GM19238 (cell line): ENCODE data around the gene EPHA3.

Source experiments
- DNase-seq: peaks from one replicate; pipeline ENCODE4 v3.0.0; 2011; ENCODE audit warnings: low spot score; ENCODE audit not compliant: insufficient read length

EPHA3 gene

DNA sequence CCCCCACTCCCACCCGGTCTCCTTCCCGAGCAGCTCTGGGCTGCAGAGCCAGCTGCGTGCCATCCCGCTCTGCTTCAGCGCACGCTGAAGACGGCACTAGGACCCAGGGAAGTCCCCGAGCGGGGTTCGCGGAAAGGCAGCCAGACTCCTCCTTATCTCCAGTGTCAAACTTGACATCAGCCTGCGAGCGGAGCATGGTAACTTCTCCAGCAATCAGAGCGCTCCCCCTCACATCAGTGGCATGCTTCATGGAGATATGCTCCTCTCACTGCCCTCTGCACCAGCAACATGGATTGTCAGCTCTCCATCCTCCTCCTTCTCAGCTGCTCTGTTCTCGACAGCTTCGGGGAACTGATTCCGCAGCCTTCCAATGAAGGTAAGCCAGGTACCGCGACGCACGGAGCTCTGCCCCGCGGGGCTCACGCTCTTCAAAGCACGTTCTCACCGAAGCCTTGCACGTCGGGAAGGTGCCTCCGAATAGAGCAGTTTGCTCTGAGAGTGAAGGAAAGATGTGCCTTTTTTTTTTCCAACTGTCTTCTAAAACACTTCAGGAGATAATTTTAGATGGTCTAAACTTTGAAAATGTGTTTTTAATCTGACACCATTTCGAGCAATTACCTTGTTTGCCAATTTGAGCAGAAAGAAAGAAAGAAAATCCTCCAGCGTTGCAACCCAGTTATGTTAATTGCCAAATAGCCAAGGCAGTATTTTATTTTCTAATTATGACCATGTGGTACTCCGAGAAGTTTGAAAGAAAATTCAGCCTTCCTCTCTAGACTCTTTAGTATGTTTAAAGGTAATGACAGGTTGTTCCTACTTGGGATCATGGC lies at the start of gene EPHA3:
Gene EPHA3, plus strand, starts transcription at position 161 of the 830 bp plus-strand sequence. Its CDS starts 128 bp downstream, at position 289.
- DNase-seq: peak; percentile 16

DNA sequence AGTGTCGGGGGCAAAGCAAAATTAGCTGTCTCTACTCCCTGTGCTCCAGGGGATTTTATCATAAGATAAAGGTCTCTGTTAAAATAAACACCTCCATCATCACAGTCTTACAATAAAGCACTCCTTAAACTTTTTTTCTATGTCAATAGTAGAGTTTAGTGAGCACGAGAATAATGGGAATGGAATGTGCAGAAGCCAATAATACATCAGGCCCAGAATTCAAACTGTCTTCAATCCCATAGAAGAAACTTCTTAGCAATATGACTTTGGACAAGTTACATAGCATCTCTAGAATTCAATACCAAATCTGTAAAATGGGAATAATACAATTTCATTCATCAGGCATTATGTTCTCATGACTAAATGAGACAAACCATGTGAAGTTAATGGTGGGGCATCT lies 49.0 kb upstream of the EPHA3 start:
- DNase-seq: no peak

DNA sequence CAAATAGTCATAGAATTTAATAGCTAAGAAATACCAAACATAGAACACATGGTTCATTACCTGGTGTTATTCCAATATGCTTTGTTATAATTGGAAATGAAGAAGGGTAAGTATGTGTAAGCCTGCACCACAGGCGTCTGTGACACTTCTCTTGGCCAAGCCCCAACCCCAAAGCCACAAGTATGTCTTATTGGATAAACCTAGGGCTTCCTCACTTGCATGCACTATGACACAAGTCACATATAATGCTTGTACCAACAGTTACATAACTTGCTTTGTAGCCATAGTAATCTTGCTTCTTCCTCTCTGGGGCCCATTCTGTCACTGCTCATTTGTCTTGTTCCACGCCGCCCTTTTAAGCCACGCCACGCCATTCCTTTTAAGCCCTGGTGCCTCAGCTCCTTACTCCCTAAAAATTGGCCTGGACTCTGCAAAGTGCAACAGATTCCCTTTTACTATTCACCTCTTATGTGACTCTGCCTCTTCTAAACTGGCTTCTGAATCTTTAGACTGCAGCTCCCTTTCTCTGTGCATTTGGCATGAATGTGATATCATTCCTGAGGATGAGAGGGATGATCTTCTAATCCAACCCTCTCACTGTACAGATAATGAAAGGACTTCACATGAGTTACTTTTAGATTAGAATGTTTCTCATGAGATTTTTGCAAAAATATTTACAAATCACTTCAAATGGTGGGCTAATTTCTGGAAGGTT lies 48.1 kb upstream of the EPHA3 start:
- no peak for DNase-seq

DNA sequence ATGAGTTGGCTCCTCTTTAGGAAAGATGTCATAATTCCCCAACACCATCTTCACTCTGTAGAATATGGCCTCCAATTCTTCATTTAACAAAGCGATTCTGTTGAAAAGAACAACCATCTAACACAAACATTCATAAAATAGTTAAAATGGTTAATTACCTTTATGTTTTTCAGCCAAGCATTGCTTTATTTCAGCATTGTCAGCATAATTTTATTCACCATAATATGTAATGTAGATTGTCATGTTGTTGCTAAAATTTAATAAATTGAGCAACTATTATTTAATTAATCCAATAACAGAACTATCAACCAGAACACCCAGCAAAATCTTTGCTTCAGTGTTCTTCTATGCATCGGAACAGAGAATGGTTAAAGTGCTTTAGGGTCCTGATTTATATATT lies 46.2 kb upstream of the EPHA3 start:
- DNase-seq: no peak

DNA sequence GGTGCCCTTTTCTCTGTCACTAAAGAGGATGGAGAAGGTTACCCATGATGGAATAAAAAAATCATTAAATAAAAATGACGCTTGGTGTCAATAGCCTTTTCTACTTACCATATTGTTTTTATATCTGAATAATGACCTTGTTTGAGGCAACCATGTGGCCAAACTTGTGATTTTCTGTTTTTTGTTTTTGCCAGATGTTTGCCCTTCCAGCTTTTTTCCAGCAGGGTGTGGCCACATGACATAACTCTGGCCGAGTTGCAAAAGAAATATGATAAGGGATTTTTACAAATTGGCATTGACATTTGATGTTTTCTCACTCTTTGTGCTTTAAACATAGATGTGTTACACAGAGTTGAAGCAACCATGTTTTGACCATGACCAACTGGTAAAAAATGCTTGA lies 39.7 kb upstream of the EPHA3 start:
- no peak for DNase-seq

DNA sequence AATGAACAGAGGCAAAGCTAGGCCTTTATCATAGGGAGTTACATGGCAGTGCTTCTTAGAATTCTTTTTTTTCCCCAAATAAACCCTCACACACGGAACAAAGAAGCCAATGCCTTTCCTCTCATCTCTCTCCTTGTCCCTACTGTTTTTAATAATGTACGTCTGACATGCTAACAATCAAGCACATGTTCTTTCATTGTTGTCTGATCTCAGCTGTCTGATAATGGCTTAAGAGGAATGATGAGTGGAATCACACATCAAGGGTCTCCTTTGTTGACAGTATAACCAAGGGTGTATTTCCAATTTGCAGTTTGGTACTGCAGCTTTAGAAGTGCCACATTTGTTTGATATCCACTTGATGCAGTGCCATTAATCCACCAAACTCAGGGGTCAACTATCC lies 34.8 kb upstream of the EPHA3 start:
- no peak for DNase-seq

DNA sequence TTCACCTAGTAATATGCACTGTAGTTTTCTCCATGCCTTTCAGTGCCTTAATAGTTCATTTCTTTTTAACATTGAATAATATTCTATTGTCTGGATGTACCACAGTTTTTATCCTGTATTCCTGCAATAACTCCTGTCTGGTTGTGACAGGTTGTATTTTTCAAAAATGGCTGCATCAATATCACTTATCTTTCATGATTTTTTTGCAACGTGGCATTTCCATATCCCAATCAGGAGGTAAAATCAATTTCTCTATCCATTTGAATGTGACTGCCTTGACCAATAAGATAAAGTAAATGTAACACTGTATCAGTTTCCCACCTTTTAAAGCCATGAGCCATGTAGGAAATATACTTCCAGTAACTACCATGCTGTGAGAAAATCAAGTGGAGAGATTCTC lies 27.5 kb upstream of the EPHA3 start:
- DNase-seq: no peak

DNA sequence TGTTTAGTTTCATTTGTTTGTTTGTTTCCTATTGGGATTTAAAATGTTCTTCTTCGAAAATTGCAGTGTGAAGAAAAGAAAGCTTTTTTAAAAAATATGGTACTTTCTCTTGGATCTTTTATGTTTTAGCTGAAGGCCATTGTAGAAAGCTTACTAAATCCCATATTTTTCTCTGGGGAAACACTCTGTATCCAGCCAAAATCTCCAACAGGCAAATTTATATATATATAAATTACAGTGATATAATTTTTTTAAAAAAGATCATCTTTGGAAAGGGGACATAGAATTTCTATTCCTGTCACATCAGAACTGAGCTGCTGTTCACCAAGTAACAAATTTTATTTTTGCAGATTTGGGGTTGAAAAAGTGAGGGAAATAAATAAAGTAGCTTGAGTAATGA lies 19.6 kb upstream of the EPHA3 start:
- no peak for DNase-seq

DNA sequence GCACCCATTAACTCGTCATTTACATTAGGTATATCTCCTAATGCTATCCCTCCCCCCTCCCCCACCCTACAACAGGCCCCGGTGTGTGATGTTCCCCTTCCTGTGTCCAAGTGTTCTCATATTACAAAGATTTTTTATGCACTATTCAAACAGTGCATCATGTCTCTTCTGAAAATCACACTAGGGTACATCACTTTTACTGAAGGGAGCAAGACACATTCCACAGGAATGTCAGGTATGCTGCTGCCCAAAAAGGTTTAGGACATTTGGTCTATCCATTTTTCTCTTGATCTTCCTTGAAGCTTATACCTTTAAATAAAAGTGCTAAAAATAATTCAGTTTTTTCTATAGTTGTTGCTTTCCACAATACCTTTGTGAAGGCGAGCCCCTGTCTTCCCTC lies 9.2 kb upstream of the EPHA3 start:
- no peak for DNase-seq

DNA sequence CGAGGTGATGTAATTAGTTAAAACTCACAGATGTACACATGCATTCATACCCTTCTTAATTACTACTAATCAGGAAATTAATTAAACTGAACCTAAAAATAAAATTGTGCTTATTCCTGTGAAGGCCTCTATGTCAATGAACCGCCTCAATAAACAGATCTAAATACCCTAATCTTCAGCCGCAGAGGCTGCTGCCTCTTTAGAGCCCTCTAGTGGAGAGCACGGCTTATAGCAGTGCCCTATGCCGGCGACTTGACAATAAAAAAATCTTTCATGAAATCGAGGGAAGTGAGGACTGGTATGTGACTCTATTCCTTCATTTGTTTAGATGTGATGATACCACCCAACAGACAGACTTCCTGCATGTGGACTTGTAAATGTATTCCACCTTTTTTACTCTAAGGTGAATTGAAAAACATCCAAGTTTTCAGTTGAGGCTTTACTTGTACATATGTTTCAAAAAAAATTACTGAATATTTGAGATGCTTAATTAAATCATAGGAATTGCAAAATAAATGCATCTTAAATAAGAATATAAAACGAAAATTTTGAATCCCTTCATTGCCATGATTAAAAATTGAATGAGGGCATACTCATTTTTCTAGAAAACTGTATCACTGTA lies 8.3 kb upstream of the EPHA3 start:
- DNase-seq: peak; percentile 2

DNA sequence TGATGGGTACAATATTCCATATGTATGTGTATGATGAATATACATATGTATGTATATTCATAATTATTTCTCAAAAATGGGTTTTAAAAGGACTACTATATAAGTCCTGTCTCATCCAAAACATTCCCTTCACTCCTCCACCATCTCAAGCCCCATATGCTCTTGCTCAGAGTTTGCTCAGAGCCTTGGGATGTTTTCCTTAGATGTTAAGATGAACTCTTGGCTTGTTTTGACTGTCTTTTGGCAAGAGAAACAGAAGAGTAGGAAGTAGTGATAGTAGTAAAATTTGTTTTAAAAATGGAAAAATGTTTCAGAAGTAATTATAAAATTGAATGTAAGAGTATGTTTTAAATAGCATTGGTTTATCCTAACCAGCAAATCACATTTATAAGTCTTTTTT lies 6.2 kb upstream of the EPHA3 start:
- DNase-seq: no peak

DNA sequence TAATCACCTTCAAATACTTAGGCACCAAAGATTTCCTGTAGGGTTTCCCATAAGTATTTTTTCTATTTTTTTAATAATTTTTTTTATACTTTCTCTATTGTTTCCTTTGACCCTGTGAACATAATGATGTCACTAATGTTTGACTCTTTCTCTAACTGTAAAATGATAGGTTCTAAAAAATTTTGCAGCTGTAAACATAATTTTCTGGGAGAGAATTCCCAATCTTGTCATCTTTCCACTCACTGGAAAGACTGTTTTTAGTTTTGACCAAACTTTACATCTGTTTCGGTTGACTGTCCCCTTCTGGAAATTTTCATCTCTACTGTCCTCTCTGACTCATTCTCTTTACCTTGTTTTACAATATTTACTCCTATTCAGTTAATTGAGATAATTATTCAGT lies 5.5 kb upstream of the EPHA3 start:
- no peak for DNase-seq

DNA sequence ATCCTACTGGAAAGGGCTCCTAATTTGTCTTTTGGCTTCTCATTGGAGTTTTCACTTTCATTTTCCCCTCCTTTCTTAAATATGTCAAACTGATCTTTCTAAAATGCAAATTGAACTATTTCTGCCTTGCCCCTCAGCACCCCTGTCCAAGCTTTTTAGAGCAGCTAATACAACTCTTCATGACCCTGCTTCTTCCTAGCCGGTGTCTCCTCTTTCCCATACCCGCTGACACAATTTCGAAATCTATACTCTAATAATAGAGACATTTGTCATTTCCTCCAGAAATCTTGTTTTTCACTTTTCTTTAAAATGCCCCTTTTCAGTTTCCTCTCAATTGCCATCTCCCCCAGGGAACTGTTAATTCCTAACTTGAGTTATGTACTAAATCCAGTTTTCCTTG lies 2.9 kb upstream of the EPHA3 start:
- DNase-seq: no peak

DNA sequence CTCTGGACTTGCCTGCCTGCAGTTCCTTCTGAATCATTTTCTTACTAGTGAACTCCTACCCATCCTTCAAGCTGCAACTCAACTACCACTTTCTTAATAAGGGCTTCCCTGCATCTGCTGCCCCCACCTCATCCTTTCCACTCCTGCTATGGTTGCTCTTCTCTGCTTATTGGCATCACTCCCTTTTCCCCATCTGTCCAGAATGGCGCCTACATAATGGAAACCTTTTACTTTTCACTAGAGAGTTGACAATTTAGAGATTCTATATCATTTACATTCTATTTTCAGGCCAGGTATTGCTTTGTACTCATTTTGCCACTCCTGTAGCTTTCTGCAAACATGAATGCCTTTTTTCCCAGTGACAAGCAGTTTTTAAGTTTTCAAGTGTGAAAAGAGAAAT lies 1.9 kb upstream of the EPHA3 start:
- DNase-seq: no peak

DNA sequence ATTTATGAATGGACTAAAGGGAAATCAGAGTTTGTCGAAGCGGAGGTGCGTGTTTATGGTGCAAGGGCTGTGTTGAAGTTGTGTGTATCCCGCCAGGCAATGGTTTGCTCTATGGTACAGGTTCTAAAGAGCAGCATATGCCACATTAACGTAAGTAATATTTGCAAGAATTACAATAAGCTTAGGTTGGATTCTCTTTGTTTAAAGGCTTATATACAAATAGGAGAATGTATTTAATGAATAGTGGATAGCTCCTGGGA lies 800 bp downstream of the EPHA3 start:
- no peak for DNase-seq

DNA sequence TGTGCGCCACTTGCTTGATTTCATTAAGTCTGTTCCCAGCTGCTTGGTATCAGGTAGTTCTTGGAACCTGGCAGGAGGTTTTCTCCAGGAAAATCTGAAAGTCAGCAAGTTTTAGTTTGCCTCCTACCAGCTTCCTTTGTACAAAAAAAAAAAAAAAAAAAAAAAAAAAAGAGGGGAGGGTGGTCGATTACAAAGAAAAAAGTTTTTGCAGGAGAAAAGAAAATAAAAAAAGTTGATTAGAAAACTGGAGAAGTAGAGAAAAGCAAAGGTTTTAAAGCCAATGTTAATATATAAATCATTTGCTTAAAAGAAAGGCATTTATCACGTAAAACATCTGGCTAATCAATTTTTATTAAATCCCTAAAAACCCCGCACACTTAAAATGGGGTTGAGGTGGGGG lies 5.9 kb downstream of the EPHA3 start:
- no peak for DNase-seq

DNA sequence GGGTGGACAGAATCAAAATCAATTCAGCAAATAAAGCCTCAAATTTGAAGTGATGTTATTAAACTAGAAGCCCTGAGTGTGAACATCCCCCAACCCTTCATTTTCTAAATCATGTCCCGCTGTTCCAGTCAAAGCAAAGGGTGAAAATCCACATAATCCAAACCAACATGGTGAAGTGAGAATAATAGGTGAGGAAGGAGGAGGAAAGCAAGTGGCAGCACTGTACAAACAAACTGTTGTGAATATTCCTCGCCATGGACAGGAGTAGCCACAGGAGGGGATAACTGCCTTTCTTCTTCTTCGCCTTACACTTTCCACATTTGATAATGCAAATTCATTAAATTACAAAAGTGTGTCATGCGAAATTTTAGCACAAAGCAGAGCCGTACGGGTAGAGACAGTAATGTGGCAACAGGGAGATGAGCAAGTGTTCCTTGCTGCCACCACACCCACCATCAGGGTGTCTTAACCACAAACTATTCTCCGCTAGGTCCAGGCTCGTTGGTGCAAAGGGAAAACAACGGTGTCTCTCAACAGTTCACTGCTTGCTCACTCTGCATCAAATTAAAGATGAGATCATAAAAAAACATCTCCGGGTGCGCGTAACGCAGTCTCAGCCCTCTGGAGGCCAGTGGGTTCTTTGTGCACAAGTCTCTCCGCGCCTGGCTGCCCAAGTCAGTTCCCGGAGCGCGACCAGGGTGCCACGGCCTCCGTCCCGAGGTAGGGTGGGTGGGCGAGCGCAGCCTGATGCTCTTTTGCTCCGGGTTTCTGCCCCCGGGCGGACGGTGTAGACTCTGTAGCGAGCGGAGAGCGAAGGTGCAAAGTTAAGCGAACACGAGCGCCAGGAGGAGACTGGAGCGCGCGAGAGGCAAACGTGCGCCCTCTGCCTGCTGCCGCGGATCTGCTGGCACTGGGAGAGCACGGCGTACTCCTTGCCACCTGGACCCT lies 6.7 kb downstream of the EPHA3 start:
- DNase-seq: peak; percentile 3

DNA sequence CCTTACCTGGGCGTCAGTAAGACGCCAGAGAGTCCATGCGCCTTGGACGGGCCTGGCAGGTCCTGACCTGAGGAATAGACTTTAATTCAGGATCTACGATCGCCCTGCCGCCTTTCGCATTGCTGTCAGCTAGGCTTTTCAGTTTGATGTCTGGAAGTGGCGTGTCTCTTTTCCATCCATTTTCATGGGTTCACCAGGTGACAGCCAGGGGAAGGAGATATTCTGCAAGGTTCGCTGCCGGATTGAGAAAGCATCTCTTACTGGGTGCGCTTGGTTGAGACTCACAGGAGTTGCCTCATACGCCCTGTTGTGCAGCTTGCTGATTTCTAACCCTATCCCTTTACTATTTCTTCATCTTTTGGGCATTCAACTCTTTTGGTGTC lies 7.4 kb downstream of the EPHA3 start:
- no peak for DNase-seq

DNA sequence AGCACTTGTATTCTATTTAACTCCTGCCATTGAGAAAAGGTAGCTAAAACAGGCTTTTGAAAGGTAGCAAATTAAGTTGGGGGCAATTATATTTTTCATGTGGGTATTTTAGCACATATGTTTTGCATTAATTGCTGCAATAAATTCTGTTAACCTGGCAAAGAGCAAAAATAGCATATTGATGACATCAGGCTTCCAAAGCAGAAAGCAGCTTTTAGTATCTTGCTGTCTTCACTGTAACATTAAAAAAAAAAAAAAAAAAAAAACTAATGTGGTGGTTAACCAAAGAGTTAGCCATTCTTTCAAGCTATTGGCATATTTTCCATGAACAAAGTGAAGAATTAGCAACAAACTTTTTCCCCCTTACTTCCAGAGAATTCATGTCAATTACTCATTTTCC lies 9.1 kb downstream of the EPHA3 start:
- no peak for DNase-seq

DNA sequence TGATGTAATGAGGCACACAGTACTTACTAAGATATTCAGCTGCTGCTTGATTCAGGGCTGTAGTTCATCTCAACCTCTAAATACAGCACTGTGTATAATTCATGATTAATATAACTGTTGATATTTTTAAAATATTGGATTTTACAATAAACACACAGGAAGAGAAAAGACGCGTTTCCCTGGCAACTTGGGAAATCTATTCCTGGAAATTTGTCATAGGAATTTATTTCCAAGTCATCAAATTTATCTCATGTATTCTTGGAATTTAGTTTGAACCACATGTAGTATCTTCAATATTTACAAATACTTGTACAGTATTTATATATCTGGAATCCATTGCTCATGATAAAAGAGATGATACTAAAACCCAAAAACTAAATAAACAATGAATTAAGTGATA lies 30.6 kb downstream of the EPHA3 start:
- no peak for DNase-seq

DNA sequence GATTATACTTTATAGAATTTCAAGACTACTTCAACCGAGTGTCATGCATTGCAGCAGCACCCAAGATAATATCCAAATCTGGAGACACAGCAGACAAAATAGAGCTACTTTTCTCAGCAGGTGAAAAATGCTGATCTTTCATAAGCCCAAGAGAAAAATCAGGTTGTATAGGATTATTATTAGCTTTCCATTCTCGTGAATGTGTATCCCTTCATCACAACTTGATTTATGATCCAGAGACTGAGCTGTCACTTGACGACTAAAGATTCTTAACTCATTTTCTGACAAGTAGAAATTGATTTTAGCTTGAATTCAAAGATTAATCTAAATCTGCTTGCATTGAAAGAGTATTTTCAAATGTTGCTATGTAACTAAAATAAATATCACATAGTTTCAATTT lies 32.4 kb downstream of the EPHA3 start:
- no peak for DNase-seq

DNA sequence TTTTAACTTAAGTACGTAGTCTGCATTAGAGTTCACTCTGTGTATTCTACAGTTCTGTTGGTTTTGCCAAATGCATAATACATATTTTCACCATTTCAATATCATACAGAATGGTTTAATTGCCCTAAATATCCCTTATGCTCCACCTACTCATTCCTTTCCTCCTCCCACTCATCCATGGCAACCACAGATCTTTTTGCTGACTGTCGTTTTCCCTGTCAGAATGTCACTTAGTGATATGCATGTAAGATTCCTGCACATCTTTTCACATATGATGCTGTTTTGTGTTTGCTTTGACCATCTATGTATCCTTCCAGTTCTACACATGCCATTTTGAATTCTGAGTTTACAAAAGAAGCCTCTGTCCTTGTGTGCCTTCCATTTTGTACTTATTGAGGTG lies 36.7 kb downstream of the EPHA3 start:
- no peak for DNase-seq
